RPMI7951 (cell line): ENCODE measurements around the gene RAMACL. TPM values are rescaled to one million over a fixed set of nuclear protein-coding genes. Genes with fewer than 3 reads are reported as not detected.
A peak's percentile ranks its signal among the peaks of the same experiment; 100 is the strongest.

Source experiments
- DNase-seq: peaks from one replicate; pipeline ENCODE4 v3.0.0-alpha.2; 2012; ENCODE audit warnings: low read depth
- total RNA-seq: library from RNA; depleted of rRNA; stranded (reverse); fragments of >200 nt; shearing (Covaris generic); gene quantifications from 2 replicates; pipeline ENCODE4 v1.2.3, GENCODE V29; 2014

The RAMACL gene
- total RNA-seq, 1 experiment from 2014 or later, result 0.24 TPM

DNA sequence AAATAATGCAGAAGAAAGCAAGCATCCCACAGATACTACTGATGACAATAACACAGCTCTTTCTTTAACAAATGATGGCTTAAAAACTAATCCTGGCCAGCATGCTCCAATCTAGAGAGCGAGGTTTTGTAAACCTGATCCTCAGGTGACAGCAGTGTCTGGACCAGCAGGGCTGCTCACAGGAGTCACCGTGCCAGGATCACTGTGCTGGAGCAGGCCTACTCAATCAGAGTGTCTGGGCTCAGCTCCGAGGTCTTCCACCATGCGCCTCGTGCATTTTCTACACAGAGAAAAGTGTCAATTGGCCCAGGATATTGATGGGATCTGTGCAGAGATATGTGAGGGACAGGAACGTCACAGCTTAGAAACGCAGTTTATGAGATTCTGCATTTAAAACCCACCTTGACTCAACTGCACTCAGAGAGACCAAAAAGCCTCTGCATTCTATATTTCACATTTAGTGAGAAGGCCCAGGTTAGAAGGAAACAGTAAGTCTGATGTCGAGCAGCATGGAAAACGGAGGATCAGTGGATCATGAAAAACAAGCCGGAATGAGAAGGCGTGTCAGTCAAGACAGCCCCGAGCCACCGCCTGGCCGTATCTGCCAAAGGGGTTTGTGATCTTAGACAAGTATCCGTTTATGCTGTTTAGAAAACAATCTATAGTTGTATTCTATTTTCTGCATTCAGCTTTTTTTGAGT is 7.8 kb downstream of the RAMACL start:
- DNase-seq, result no peak

DNA sequence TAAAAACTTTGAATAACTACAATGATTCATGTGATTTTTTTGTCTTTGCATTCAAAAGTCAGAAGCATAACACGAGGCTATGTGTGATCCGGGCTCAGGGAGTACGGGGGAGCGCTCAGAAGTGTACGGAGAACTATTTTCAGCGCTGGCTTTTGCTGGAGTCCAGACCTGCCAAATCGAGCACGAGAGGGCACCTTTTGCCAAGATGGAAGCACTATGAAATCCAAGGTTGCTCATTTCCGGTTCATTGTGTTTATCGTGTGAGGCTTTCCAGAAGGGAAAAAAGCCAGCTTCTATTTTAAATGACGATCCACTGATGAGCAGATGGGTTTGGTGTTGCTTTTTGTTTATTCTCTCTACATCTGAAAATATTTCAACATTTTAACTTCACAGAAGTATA is 11.3 kb downstream of the RAMACL start:
- DNase-seq, result no peak

DNA sequence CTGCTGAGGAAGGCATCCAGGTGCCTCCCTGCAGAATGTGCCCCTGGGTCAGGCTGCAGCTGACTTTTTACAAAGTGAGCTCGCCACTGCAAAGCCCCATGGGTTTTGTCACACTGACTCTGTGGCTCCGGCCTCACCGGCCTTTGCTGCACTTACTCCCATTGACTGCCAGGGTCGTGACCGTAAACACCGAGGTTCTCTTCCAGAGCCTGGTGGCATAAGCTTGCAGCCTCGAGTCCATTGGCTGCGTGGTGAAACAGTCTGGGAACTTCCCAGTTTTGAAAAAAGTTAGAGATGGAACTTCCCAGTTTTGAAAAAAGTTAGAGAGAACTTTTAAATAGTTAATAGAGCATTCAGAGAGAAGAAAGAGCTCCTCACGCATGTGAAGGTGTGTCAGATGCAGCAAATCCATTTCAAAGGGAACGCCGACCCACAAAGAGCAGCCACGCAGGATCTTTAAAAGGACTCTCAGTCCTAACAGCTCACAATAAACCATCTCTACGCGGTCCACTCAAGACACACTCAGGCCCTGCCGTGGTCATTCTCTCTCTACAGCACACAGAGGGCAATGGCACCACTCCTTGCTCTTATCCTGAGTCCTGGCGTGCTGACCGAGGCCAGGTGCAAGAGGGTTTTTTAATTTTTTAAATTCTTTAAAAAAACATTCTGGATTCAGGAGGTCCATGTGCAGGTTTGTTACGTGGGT is 12.8 kb downstream of the RAMACL start:
- no peak for DNase-seq

DNA sequence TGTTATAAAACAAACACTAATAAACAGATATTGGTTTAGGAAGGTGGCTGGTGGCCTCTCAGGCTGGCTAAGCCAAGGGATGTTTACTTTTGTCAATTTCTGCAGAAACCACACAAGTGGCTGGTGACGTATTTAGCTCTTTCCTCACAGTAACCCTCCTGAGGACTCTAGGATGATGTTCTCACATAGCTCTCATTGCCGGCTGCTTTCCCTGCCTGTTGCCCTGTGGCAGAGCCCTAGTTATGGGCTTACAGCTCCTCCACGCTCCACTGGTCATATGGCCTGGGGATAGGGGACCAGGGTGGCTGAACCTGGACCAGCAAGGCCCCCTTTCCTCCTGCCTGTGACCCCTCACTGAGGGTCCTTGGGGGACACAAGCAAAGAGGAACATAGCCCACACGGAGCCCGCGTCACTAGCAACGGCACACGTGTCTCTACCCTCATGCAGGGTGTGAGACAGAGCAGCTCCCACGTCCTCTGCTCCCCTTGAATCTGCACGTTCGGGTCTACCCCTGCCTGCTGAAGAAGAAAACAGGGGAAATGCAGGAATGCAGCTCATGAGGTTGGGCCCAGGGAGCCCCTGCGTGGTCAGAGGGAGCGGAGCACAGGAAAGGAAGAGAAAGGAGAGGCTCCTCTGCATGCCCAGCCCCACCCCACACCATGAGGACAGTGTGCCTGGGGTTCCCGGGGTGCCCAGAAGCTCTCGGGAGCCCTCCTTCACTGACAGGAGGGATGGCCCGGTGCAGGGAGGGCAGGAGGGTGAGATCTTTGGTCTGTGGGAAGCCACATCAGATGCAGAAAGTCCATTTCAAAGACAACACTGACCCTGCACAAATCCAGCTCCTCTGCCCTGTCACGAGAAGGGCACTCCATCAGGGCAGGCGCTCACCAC is 13.9 kb downstream of the RAMACL start:
- DNase-seq, result no peak

DNA sequence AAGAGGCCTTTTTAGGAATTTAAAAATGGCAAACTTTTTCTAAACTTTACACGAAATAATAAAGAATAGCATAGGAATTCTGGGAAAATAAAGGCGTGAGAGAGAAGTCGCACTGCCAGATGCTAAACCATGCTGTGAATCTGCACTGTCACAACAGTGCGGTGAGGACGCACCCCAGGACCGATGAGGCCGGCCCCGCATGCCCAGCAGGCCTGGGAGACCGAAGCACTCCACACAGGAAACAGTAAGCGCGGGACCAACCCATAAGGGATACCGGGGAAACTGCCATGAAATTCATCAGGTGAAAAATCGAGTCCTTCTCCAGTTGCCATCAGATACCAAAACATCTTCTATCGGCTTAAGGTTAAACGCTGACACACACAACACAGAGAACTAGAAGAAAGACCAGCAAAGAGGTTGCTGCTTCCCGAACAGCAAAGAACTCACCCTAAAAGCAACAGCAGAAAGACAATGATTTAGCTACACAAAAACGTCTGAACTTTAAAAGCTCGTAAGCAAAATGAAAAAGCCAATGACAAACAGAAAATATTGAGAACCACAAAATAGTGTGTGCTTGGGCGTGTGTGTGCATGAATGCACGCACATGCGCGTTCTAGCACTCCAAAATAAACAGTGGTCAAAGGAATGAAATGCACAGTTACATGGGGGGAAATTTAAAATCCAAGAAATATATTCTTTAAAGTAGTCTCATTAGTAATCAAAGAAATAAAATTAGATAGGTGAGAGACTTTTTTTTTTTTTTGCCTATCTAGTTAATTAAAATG is 15.4 kb downstream of the RAMACL start:
- no peak for DNase-seq

DNA sequence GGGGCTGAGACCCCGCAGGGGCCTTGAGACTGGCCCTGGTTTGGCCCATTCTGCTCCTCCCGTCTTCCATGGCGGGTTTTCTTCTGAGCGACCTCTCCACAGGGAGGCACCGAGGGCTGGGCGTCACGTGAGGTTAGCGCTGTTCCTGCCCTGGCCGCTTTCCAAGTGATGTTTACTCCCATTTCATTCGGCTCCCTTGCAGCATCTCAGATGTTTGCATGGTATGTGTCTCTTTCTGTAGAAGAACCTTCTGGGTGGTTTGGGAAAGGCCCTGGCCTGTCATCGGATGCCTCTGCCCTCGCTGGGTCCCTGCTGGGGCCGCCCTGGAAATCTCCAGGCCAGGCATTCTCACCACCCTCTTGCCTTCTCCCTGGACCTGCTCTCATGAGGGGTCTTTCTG is 17.3 kb downstream of the RAMACL start:
- no peak for DNase-seq

DNA sequence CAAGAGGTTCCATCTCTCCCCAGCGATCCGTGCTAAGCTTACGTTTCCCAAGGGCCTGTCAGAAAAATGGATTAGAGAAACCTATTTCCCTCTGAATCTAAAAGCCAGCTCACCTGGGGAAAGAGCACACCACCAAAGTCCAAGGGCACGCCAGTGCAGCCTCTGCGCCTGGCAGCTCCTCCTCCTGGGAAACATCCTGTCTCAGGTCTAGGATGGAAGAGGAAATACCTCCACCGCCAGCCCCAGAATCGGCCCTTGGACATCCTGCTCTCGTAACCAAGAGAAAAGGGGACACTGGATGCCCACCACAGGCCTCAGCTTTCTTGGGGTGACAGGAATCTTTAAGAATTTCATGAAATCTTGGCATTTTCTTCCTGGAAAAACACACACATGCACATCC is 18.7 kb downstream of the RAMACL start:
- no peak for DNase-seq

DNA sequence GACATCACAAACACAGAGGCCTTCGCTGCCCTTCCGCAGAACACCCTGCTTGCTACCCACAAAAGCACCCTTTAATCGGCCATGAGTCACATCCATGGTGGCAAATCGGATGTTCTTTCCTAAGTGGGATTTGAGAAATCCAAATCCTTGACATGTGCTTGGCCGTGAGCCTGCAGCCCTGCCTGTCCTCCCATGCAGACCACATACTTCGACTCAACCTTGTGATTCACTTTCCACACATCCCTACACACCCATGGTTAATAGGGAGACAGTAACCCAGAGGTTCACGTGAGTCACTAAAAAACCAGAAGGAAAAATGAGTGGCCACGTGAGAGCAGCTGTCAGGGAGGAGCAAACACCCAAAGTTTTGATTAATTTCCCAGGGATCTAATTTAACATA is 19.4 kb downstream of the RAMACL start:
- peak; percentile 95 for DNase-seq

DNA sequence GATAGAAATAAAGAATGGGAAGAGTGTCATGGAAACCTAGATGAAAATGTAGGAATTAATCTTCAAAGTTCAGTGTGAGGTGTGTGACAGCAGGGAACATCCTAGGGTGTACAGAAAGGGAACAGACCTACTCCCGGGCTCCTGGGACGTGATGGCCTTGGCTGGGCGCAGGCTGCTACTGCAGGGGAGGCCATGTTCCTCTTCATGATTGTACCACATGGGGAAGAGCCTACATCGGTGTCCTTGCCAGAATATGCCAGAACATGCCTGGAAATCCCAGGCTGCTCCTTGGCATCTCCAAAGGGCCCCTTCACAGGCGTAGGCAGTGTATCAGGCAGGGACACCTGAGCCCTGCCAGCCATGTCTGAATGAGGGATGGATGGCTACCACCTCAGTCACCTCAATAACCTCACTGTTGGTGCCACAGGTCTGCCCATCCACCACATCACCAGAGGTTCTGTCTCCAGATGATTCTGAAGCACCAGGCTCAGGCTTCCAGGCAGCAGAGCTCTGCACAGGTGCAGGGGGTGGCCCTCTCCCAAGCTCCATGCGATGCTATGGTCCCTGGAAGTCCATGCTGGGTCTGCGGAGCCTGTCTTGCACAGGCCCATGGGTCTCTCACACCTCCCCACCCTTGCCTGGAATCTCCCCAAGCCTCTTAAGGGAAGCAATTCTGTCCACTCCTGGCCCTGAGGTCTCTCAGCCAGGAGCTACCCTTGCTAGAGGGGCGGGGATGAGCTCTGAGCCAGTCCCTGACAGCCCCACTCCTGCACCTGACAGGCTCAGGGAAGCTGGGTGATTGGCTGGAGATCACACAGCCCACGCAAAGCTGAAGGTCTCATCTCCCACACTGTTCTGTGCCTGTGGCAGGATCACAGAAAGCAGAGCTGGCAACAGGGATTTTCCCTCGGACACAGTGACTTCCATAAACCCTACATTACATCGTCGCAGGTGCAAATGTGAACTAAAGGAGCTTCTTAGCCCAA is 20.2 kb downstream of the RAMACL start:
- no peak for DNase-seq

DNA sequence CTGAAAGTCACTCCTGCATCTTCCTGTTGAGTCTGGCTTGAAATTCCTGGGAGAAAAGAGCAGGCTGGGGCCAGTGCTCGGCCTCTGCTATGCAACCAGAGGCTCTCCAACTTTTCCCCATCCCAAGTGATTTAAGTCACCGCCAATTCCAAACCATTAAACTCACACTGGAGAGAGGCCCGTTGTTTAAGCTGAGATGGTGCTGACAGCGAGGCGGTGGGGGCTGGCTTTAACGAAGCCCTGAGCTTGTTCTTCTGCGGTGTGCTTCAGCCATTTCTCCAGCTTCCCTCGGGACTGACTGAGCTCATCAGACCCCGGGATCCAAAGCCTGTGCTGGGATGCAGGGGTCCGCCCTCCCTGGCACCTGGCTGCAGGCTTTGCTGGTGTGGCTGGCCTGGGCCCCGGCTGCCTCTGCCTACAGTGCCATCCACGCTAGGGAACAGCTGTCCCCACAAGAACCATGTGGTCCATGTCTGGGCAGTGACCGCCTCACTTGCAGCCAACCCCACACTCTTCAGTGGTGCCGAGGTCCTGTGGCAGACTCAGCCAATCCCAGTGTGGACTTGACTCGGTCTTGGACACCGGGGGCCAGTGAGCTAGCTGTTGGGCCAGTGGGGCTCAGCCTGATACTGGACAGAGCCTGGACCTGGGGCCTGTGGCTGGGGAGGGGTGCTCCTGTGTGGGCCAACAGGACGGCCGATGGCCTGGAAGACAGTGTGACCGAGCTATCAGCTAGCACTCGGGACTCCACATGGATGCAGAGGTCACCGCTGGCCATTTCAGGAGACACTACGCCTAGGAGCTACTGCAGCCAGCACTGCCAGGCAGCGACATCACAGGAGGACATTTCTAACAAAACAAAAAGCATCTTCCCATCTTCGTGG is 21.2 kb downstream of the RAMACL start:
- DNase-seq, result no peak

DNA sequence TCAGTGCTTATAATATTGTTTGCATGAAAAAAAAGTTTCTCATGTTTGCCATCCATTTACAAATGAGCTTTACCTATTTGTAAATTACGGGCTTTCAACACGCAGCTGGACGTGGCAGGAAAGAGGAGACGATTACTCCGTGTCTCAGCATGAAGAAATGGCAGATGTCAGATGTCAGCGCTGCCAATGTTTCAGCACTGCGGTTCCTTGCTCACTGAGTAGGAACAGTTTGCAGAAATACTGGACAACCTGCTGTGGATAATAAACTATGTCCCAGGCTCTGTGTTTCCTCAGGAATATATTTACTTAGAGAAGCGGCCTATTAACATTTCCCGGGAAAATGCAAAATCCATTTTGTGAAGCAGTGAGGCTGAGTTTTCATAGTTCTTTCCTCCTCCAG is 22.7 kb downstream of the RAMACL start:
- DNase-seq, result no peak

DNA sequence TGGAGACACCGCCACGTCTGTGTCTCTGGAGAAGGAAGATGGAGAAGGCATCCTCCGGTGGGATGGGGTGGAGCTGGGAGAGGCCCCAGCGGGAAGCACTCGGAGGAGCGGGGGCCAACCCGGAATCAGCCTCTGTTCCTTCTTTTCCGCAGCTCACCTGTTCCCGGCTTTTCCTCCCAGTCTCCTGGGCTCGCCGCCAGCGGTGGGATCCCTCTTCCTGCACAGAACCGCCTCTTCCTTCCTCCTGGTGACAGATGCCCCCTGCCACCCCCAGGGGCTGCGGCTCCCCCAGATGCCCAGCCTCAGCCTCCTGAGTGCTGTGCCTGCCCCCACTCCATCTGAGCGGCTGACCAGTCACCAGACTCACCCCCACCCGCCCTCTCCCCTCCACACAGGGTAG is 23.3 kb downstream of the RAMACL start:
- DNase-seq, result no peak

DNA sequence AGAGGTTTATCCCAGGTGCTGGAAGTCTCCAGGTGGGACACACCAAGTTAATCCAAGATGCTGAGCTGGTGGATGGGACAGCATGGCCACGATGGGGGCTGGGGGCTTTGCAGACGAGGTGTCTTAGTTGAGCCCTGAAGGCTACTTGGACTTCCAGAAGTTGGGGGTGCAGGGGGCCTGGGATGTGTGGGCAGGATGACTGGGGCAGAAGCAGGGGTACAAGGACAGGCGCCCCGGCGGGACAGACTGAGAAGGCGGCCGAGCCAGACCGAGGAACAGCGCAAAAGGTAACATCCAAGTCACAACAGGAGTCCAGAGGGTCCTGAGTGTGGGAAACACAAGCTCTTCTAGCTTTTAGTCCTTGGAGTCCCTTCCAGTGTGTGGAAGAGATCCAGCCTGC is 23.8 kb downstream of the RAMACL start:
- DNase-seq, result no peak

DNA sequence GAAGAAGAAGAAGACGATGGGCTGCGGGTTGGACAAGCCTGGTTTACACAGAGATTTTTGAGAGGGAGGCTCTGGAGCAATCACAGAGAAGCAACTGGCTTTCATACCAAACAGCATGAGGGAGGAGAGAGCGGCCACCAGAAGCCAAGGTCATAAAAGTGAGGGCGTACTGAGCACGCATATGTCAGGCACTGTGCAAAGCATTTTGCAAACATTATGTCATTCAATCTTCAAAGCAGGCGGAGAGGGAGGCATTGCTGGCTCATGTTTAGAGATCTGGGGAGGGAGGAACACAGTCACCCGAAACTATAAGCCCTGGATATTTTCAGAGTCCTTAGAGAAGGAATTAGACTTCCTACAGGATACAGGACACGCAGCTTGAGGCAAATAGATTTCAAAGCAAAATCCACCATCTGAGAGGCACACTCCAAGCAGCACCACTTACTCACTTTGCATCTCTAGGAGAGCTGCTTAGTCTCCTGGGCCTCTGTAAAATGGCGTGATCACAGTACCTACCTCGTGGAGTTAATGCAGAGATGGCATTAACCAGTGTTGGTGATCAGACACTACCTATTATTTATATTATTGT is 24.6 kb downstream of the RAMACL start:
- no peak for DNase-seq

DNA sequence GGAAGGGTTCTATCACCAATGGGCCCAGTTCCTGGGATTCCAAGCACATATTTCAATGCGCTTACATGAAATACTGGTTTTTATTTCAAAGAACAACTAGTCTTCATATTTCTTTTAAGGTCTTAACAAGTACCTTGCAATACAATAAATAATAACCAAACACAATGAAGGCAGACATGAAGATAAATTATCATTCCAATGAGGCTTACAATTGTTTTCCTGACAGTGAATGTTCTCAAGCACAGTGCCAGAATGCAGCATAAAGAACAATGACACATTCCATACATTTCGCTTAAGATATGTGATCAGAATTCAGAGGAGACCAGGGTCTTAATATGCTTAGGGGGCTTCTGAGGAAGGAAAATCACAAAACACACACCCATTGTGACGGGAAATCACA is 26.3 kb downstream of the RAMACL start:
- DNase-seq, result no peak

DNA sequence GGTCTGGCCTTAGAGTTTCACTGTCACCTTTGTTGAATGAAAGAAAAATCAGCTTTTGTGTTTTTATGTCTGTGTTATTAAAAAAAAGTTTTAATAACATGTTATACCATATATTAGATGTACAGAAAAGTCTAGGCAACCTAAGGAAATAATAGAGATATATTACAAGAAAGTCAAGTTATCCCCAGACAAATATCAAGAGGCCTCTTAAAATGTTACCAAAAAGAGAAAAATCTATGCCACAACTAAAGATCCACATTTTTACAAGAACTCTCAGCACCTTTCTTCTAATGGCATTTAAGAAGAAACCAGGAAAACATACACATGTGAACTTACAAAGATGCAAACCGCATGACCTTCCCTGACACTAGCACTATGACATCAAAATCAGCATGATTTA is 26.8 kb downstream of the RAMACL start:
- DNase-seq, result no peak

DNA sequence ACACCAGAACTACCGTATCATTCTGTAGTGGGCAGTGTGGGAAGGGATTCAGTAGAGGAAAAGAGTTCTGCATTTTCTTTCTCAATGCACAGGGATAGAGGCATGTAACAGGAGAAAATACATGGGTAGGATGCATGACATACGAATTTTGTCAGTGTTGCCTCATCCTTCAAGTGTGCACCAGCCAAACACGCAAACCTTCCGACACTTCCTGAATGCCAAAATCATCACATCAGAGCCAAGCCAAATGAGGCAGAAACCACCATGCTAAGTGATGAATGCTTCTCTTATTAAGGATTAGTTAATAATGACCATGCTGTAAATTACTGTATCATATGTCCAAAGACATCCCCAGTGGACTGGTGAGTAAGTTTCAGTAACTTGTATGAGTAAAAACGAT is 27.3 kb downstream of the RAMACL start:
- no peak for DNase-seq

DNA sequence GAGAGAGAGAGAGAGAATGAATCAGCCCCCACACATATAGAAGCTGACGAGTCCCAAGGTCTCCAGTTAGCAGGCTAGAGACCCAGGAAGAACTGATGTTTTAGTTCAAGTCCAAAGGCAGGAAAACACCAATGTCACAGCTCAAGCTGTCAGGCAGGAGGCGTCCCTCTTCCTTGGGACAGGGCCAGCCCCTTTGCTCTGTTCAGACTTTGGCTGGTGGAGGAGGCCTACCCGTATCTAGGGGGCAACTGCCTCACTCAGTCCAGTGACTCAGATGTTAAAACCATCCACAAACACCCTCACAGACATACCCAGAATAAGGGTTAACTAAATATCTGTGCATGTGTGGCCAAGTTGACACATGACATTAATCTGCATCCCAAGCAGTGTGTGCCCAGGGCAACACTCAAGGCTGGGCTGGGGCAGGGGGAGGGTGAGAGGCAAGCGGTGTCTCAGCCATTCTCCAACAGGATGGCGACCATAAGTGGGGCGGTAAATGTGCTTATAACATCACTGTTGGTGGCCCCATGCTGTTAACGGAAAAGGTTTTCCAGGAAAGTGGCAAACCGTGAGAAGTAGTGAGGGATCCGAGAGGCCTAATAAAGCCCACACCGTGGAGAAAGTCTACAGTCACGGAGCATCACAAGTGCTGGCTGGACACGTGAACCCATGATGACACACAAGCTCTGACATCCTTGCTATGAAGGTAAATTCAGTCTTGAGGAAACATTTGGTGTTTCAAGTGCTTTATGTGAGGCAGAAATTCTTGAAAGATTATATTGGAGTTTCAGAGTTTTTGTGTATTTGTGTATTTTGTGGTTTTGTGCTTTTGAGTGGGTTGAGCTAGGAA is 28.1 kb downstream of the RAMACL start:
- no peak for DNase-seq
